Stomach (tissue), 4 donors: Measurements from ENCODE around the gene ACOT8.

Experiments
- POLR2A ChIP-seq, 4 donors: fragments of 450-650 bp; IDR thresholded peaks; one replicate each; pipeline ENCODE4 v1.6.1; 2016; ENCODE audit warnings: antibody characterized with exemption in 4 of 4, control low read depth in 2 of 4, mild to moderate bottlenecking in 1 of 4, moderate library complexity in 1 of 4
- POLR2AphosphoS5 ChIP-seq, 3 donors: sonication (generic); formaldehyde crosslinking; IDR thresholded peaks; one replicate each; pipeline ENCODE4 v1.6.1; 2016; ENCODE audit warnings: antibody characterized with exemption in 3 of 3
- TF ChIP-seq, protein P1 (sequence below), 7 experiments: fragments of 450-650 bp in 4 of 7; fragments of 200-600 bp in 3 of 7; sonication (generic) in 3 of 7; IDR thresholded peaks; one replicate each; pipeline ENCODE4 v1.5.1; 2016 to 2019; ENCODE audit warnings: antibody characterized with exemption in 7 of 7, control low read depth in 2 of 7, mild to moderate bottlenecking in 1 of 7

DNA sequence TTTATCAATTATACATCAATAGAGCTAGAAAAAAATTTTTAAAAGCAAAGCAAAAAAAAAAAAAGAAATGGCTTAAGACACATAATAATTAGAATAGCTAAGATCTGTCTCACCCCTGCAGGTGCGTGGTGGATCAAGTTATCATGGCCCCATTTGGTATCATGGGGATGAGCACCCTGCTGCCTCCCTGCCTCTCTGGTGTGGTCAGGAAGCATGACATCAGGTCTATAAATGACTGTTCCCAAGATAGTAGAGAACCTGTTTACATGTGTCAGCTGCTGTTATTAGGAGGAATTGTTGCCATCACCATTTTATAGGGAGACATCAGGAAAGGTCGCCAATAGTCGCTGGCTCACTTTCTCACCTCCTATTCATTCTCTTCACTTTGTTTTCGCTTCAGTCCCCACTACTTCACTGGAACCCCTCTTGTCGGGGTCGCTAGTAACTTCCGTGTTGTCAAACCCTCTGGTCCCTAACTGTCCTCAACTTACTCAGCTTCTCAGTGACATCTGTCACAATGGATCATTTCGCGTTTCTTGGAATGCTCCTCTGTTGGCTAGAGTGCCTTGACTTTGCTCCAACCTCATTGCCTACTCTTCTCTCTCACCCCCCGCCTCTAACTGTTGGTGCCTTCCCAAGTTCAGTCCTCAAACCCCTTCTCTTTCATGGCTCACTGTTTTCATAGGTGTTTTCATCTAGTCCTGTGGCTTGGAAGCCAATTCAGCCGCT lies 60.7 kb downstream of the ACOT8 start:
- no peak for TF ChIP-seq POLR2AphosphoS5 (IDR thresholded peaks at IDR 0.05)
- TF ChIP-seq, protein P1, sequence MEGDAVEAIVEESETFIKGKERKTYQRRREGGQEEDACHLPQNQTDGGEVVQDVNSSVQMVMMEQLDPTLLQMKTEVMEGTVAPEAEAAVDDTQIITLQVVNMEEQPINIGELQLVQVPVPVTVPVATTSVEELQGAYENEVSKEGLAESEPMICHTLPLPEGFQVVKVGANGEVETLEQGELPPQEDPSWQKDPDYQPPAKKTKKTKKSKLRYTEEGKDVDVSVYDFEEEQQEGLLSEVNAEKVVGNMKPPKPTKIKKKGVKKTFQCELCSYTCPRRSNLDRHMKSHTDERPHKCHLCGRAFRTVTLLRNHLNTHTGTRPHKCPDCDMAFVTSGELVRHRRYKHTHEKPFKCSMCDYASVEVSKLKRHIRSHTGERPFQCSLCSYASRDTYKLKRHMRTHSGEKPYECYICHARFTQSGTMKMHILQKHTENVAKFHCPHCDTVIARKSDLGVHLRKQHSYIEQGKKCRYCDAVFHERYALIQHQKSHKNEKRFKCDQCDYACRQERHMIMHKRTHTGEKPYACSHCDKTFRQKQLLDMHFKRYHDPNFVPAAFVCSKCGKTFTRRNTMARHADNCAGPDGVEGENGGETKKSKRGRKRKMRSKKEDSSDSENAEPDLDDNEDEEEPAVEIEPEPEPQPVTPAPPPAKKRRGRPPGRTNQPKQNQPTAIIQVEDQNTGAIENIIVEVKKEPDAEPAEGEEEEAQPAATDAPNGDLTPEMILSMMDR (IDR thresholded peaks at IDR 0.05): no peak
- no peak for TF ChIP-seq POLR2A (IDR thresholded peaks at IDR 0.05)
